HG03108 (cell line): ENCODE data around the gene ELP4.

ENCODE experiments used
- ATAC-seq: cut with Tn5 transposase; IDR thresholded peaks from one replicate; pipeline ENCODE4 v1.9.1; 2021; ENCODE audit warnings: moderate library complexity; ENCODE audit not compliant: unreplicated experiment

The ELP4 gene

DNA sequence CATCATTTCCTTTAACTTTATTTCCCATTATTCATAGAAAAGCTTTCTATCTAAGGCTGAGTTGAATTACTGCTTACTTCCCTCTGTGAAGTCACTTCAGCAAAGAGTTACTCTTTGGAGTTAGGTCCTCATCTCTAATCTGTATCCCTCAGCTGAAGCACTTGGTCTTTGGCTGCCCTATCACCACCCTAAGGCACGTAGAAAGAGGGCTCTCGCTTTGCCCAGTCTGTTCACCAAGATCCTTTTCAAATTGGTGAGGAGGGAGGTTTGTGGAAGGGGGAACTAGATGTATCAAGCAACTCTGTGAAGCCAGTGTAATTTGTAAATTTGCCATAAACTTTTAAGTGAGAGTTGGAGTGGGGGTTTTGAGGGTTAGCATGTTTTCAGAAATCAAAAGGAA lies 258.1 kb downstream of the ELP4 start:
- no peak for ATAC-seq

GRCh38 chr11:31768749-31769640 lies 259.4 kb downstream of the ELP4 start:
- no peak for ATAC-seq

GRCh38 chr11:31770011-31770700 lies 260.6 kb downstream of the ELP4 start:
- no peak for ATAC-seq

GRCh38 chr11:31772412-31772811 lies 262.8 kb downstream of the ELP4 start:
- no peak for ATAC-seq

- no peak for ATAC-seq
Observed at GRCh38 chr11:31779374-31779791, 269.8 kb downstream of the ELP4 start.

GRCh38 chr11:31780078-31780477 lies 270.5 kb downstream of the ELP4 start:
- no peak for ATAC-seq

GRCh38 chr11:31780480-31780971 lies 271.0 kb downstream of the ELP4 start:
- ATAC-seq, result no peak

- no peak for ATAC-seq
Observed at GRCh38 chr11:31782257-31782656, 272.7 kb downstream of the ELP4 start.

- no peak for ATAC-seq
Observed at GRCh38 chr11:31783252-31783651, 273.7 kb downstream of the ELP4 start.

DNA sequence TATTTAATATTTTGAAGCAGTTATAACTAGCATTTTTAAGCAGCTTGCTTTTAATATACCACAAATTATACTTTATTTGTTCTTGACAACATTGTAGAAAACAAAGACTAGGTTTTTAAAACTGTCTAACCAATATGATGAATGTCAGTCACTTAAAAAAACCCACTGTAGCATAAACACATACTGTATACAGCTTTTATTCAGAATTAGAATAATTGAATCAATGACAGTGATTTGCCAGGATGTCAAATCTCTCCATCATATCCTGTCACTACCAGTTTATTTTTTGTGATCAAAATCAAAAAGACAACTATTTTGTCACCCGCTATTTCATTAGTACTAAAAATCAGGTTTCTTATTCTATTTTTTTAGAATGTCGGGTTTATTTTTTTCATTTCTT lies 275.0 kb downstream of the ELP4 start:
- ATAC-seq, result no peak

DNA sequence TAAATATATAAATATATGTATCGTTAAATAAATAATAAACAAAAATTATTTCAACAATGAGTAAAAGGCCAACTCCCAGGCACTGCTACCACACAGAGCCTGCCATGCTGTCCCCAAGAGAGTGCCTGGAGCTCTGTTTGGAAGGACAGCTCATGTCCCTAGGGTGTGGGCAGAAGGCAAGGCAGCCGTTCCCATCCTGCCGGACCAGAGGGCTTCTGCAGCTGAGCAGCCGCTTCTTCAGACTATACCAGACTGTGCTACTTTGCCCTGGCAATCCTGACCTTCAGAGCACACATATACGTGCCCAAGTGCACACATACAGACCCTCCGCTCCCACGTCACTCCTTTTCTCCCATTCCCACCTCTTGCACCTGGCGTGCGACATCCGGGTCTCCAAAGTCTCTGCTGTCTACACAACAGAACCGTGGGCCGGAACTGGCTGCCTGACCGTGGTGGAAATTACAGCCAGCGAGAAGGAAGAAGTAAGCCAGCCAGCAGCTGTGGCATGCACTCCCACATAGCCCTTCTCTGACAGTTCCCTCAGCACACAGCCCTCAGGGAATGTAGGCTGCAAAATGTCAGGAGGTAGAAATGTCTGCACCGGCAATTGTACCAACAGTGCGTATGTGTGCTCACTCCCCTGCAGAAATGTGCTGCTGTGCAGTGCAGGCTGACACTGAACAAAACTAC lies 277.6 kb downstream of the ELP4 start:
- no peak for ATAC-seq

DNA sequence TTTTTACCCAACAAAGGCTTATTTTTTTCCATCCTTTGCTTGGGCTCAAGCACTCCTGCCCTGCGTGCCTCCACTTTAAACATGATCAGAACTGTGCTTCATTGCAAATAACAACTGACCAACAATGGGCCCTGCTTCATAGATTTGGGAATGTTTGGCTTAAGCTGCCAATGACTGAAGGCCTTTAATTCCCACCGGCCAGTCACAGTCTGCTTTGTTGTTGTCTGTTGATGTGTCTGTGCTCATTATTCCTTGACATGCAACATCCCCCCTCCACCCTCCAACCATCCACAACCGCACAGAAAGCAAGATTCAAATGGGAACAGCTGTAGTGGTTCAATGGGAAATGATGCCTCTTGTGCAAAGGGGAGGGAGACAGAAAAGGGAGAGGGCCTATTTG lies 278.5 kb downstream of the ELP4 start:
- no peak for ATAC-seq

DNA sequence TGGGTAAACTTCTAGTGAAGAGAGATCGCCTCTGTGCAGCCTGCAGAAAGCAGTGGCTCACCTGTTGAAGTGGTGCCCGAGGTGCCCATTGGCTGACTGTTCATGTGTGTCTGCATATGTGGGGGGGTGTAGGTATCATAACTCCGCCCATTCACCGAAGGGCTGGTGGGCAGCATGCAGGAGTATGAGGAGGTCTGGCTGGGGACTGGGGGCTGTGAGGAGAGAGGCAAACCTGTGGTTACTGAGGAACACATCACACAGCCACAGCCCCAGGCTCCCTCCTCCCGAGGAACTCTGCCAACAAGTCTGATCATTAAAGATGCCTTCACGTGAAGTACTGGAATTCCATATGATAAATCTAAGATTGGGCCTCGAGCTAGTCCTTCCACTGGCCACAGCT lies 281.1 kb downstream of the ELP4 start:
- ATAC-seq, result no peak

GRCh38 chr11:31792036-31792435 lies 282.5 kb downstream of the ELP4 start:
- no peak for ATAC-seq

- ATAC-seq, result no peak
Observed at GRCh38 chr11:31792456-31792855, 282.9 kb downstream of the ELP4 start.

DNA sequence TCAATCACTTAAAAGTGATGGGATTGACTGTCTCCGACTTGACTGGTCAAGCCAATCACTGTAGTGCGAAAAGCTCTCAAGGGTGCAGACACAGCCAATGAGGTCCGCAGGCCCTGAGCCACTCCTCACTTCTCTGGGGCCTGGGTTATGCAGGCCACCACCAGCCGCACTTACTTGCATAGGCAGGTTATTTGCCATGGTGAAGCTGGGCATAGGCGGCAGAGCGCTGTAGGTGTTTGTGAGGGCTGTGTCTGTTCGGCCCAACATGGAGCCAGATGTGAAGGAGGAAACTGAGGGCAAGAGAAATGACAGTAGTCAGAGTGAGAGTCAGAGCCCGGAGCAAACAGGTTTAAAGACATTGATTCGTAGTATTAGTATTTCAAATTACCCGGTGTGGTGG lies 283.7 kb downstream of the ELP4 start:
- ATAC-seq, result no peak

DNA sequence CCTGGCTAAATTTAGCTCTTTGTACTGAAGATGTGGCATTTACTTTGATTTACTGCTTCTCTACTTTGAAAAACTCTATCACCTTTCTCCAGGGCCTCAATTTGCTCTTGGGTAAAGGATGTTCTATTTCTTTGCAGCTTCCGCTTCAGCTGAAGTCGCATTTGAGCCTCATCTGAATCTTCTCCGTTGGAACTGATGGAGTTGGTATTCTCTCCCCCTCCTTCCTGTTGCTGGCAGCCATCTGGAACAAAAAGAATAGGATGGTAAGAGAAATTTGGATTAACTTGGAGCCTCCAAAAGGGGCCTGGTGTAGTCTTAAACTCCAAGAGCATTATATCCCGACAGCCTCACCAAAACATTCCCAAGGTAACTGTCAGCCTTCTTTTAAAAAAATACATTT lies 285.0 kb downstream of the ELP4 start:
- no peak for ATAC-seq

GRCh38 chr11:31795706-31796498 lies 286.3 kb downstream of the ELP4 start:
- no peak for ATAC-seq

DNA sequence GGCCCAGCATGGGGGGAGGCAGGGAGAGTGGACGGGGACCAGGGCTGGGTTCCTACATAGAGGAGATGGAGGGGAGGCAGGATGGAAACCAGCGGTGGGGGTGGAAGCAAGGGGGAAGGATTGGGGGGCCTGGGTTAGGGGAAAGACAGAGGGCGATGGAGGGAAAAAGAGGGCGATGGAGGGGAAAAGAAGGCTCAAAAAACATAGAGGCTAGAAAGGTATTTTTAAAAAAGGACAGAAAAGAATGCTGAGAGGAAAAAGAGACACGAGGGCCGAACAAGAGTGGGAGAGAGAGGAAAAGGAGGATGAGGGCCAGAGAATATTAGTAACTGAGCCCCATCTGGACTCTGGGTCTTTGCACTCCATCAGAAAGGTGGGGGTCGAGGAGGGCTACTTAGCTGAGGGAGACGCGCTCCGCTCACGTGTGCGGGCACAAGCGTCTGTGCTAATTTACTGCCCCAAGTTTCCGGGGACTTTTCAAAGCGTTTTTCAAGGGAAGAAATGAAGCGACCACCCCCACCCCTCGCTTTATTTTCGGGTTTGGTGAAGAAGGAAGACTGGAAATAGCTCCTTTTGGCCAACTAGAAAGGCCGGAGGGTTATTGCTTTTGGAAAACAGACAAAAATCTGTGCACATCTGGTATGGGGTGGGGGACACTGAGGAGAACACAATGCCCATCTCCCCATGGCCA lies 287.1 kb downstream of the ELP4 start:
- ATAC-seq, result no peak
